ENCODE results near the gene OR5AR1. TPM values are rescaled to one million over a fixed set of nuclear protein-coding genes. Genes with fewer than 3 reads are reported as not detected.

OR5AR1 gene
- total RNA-seq, 1 donor from 2014 or later: not detected

GRCh38 chr11:56706486-56706885 lies 43.0 kb downstream of the OR5AR1 start:
- Histone ChIP-seq H3K4me1 (no peaks in the 10 kb centered on the region), H3K36me3 (no peaks in the 10 kb centered on the region), H3K27me3 (no peaks in the 10 kb centered on the region), H3K27ac (no peak overlapping the region), H3K4me3 (no peak overlapping the region), H3K9me3 (no peaks in the 10 kb centered on the region)
- intact Hi-C loops (cut with DNase I): no loop called here
- TF ChIP-seq CTCF (IDR thresholded peaks at IDR 0.05) (no peak), POLR2AphosphoS5 (IDR thresholded peaks at IDR 0.05; ENCODE audit: insufficient read depth in 1 of 2, low read depth in 1 of 2) (no peak), POLR2A (IDR thresholded peaks at IDR 0.05) (no peak)
- no peak for DNase-seq (ENCODE audit: extremely low spot score in 2 of 2)

- no peak overlapping the region for H3K27ac ChIP-seq
- H3K4me1 ChIP-seq: no peaks in the 10 kb centered on the region
- TF ChIP-seq POLR2A (IDR thresholded peaks at IDR 0.05) (no peak), POLR2AphosphoS5 (IDR thresholded peaks at IDR 0.05; ENCODE audit: insufficient read depth in 1 of 2, low read depth in 1 of 2) (no peak), CTCF (IDR thresholded peaks at IDR 0.05) (no peak)
- no peaks in the 10 kb centered on the region for H3K9me3 ChIP-seq
- H3K4me3 ChIP-seq: no peak overlapping the region
- no peaks in the 10 kb centered on the region for H3K27me3 ChIP-seq
- intact Hi-C loops (cut with DNase I): no loop called here
- no peaks in the 10 kb centered on the region for H3K36me3 ChIP-seq
- DNase-seq (ENCODE audit: extremely low spot score in 2 of 2): no peak
These were observed 50.7 kb downstream of the OR5AR1 start for GRCh38 chr11:56714206-56714605.

Small RNA genes lying within 50 kb of the gene (small RNA-seq; reads per million reads assigned to genes)
- not detected for gene AP004245.1

Other genes with a start within 250 kb of the OR5AR1 start
- not detected for gene OR5M3, start 190.3 kb upstream of the OR5AR1 start, total RNA-seq
- not detected for gene OR5M8, start 172.3 kb upstream of the OR5AR1 start, total RNA-seq
- gene OR5M11, start 120.4 kb upstream of the OR5AR1 start, total RNA-seq: not detected
- not detected for gene OR5M10, start 86.0 kb upstream of the OR5AR1 start, total RNA-seq
- not detected for gene OR5M1, start 48.8 kb upstream of the OR5AR1 start, total RNA-seq
- gene OR5AP2, start 21.2 kb upstream of the OR5AR1 start, total RNA-seq: not detected
- gene OR9G1, start 35.4 kb downstream of the OR5AR1 start, total RNA-seq: not detected
- not detected for gene OR9G4, start 85.0 kb downstream of the OR5AR1 start, total RNA-seq

All from vagina (tissue), 2 donors.